ENCODE results near the gene ABCF2. TPM values are rescaled to one million over a fixed set of nuclear protein-coding genes. Genes with fewer than 3 reads are reported as not detected.

Gene ABCF2
- total RNA-seq, 1 donor, result 50.9 TPM

GRCh38 chr7:151249732-151250072, 22.7 kb upstream of the ABCF2 start:
- DNase-seq (ENCODE audit: low read depth), result peak; percentile 62
- no peak overlapping the region for H3K4me3 ChIP-seq (ENCODE audit: low read depth, low read length)
- no peak for TF ChIP-seq CTCF (IDR thresholded peaks at IDR 0.05; ENCODE audit: insufficient read depth, low read length)

- TF ChIP-seq CTCF (IDR thresholded peaks at IDR 0.05; ENCODE audit: insufficient read depth, low read length), result no peak
- DNase-seq (ENCODE audit: low read depth), result peak; percentile 70
- H3K4me3 ChIP-seq (ENCODE audit: low read depth, low read length), result peak overlapping the region; percentile 79
Measured at GRCh38 chr7:151249034-151249731, 22.2 kb upstream of the ABCF2 start.

GRCh38 chr7:151248346-151249033, 21.5 kb upstream of the ABCF2 start, which contains the start of gene SMARCD3:
TSS of gene SMARCD3 (minus strand) at chr7:151248694. CDS start at chr7:151248562, 132 bp downstream.
- peak; percentile 65 for DNase-seq (ENCODE audit: low read depth)
- no peak for TF ChIP-seq CTCF (IDR thresholded peaks at IDR 0.05; ENCODE audit: insufficient read depth, low read length)

GRCh38 chr7:151247611-151248345, 20.8 kb upstream of the ABCF2 start:
- TF ChIP-seq CTCF (IDR thresholded peaks at IDR 0.05; ENCODE audit: insufficient read depth, low read length), result no peak
- peak overlapping the region; percentile 79 for H3K4me3 ChIP-seq (ENCODE audit: low read depth, low read length)
- no peak for DNase-seq (ENCODE audit: low read depth)

More at GRCh38 chr7:151248346-151249033, 21.5 kb upstream of the ABCF2 start, which contains the start of gene SMARCD3:
- H3K4me3 ChIP-seq (ENCODE audit: low read depth, low read length), result peak within 1 kb of the TSS; percentile 79

GRCh38 chr7:151246851-151247580, 20.0 kb upstream of the ABCF2 start:
- peak overlapping the region; percentile 79 for H3K4me3 ChIP-seq (ENCODE audit: low read depth, low read length)
- no peak for TF ChIP-seq CTCF (IDR thresholded peaks at IDR 0.05; ENCODE audit: insufficient read depth, low read length)
- DNase-seq (ENCODE audit: low read depth), result no peak

- H3K4me3 ChIP-seq (ENCODE audit: low read depth, low read length), result peak overlapping the region; percentile 79
- DNase-seq (ENCODE audit: low read depth), result no peak
- TF ChIP-seq CTCF (IDR thresholded peaks at IDR 0.05; ENCODE audit: insufficient read depth, low read length), result no peak
Measured at GRCh38 chr7:151246102-151246850, 19.3 kb upstream of the ABCF2 start.

Data from fibroblast of the aortic adventitia (primary cell).